ENCODE measurements around the gene RYR1.

DNA sequence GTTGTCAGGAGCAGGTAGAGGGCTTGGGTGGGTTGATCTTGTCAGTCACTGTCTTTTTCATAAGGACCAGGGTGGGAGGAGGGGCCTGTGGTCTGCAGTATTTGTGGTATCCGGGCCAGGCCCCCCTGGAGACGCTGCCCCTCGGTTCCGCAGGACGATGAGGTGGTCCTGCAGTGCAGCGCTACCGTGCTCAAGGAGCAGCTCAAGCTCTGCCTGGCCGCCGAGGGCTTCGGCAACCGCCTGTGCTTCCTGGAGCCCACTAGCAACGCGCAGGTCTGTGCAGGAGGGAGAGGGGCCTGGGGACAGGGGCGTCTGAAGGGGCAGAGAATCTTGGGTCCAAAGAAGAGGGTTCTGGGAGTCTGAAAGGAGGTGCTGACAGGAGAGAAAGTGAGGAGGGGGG, 7.1 kb downstream of the RYR1 start:
- TF ChIP-seq, protein P1, sequence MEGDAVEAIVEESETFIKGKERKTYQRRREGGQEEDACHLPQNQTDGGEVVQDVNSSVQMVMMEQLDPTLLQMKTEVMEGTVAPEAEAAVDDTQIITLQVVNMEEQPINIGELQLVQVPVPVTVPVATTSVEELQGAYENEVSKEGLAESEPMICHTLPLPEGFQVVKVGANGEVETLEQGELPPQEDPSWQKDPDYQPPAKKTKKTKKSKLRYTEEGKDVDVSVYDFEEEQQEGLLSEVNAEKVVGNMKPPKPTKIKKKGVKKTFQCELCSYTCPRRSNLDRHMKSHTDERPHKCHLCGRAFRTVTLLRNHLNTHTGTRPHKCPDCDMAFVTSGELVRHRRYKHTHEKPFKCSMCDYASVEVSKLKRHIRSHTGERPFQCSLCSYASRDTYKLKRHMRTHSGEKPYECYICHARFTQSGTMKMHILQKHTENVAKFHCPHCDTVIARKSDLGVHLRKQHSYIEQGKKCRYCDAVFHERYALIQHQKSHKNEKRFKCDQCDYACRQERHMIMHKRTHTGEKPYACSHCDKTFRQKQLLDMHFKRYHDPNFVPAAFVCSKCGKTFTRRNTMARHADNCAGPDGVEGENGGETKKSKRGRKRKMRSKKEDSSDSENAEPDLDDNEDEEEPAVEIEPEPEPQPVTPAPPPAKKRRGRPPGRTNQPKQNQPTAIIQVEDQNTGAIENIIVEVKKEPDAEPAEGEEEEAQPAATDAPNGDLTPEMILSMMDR (IDR thresholded peaks at IDR 0.05; ENCODE audit: insufficient read depth, low read length, poor library complexity, severe bottlenecking), result no peak
- no peak for TF ChIP-seq EZH2phosphoT487 (conservative IDR thresholded peaks at IDR 0.05; ENCODE audit: low read length)

All from SU-DHL-6 (cell line).